CD4-positive, alpha-beta memory T cell (primary cell): ENCODE data around the gene NMUR2. TPM values are rescaled to one million over a fixed set of nuclear protein-coding genes. Genes with fewer than 3 reads are reported as not detected.

ENCODE experiments used
- CTCF ChIA-PET: fragments of 350-600 bp; sonication (Branson Sonifier 250); formaldehyde crosslinking; loops from one replicate; lab custom pipeline; 2021; ENCODE audit warnings: inconsistent platforms; ENCODE audit not compliant: partially characterized antibody; lab: Charles Lee
- POLR2A ChIA-PET: fragments of 350-600 bp; sonication (Branson Sonifier 250); formaldehyde crosslinking; loops from one replicate; lab custom pipeline; 2021; ENCODE audit not compliant: partially characterized antibody; lab: Charles Lee
- DNase-seq, 5 donors: peaks; one replicate each; pipeline versions ENCODE4 v3.0.0 to v3.0.0-alpha.2; 2020 to 2022; ENCODE audit warnings: mixed read lengths in 1 of 5
- H3K27ac ChIP-seq: one replicate; pipeline ENCODE4 v1.7.0; 2013; ENCODE audit warnings: low read depth, low read length
- H3K27me3 ChIP-seq: 2 replicates; pipeline ENCODE4 v1.7.0; 2013; ENCODE audit warnings: mild to moderate bottlenecking, low read length, moderate library complexity; ENCODE audit not compliant: insufficient read depth
- H3K36me3 ChIP-seq: 2 replicates; pipeline ENCODE4 v1.7.0; 2013; ENCODE audit warnings: mild to moderate bottlenecking, low read length, moderate library complexity; ENCODE audit not compliant: insufficient read depth
- H3K4me1 ChIP-seq: 2 replicates; pipeline ENCODE4 v1.7.0; 2013; ENCODE audit warnings: mild to moderate bottlenecking, low read length, moderate library complexity; ENCODE audit not compliant: insufficient read depth
- H3K4me3 ChIP-seq, 2 donors: one replicate each; pipeline ENCODE4 v1.7.0; 2013; ENCODE audit warnings: low read length in 2 of 2, mild to moderate bottlenecking in 1 of 2
- H3K9me3 ChIP-seq, 2 donors: one replicate each; pipeline ENCODE4 v1.7.0; 2013; ENCODE audit warnings: low read length in 2 of 2, control low read depth in 1 of 2; ENCODE audit not compliant: control insufficient read depth in 1 of 2
- H3K27ac Mint-ChIP-seq, 7 donors: one replicate each; pipeline ENCODE4 v1.8.0; 2020 to 2021; ENCODE audit warnings: mixed read lengths in 7 of 7, mild to moderate bottlenecking in 6 of 7, inconsistent platforms in 3 of 7, moderate library complexity in 3 of 7
- H3K27me3 Mint-ChIP-seq, 2 donors: one replicate each; pipeline ENCODE4 v1.8.0; 2020 to 2021; ENCODE audit warnings: mixed read lengths in 2 of 2
- H3K36me3 Mint-ChIP-seq, 2 donors: one replicate each; pipeline ENCODE4 v1.8.0; 2020 to 2021; ENCODE audit warnings: mixed read lengths in 2 of 2, inconsistent platforms in 1 of 2, mild to moderate bottlenecking in 1 of 2
- H3K4me1 Mint-ChIP-seq, 4 donors: one replicate each; pipeline ENCODE4 v1.8.0; 2020 to 2021; ENCODE audit warnings: mixed read lengths in 4 of 4, mild to moderate bottlenecking in 1 of 4
- H3K4me3 Mint-ChIP-seq, 8 donors: one replicate each; pipeline ENCODE4 v1.8.0; 2020 to 2021; ENCODE audit warnings: mixed read lengths in 8 of 8, mild to moderate bottlenecking in 7 of 8, moderate library complexity in 6 of 8, inconsistent platforms in 3 of 8
- H3K9me3 Mint-ChIP-seq, 8 donors: one replicate each; pipeline ENCODE4 v1.8.0; 2020 to 2021; ENCODE audit warnings: mixed read lengths in 8 of 8, mild to moderate bottlenecking in 5 of 8, inconsistent platforms in 3 of 8, moderate library complexity in 1 of 8
- intact Hi-C: fragments of 100-400 bp; cut with micrococcal nuclease; formaldehyde crosslinking; loops from one replicate; pipeline ENCODE4 v1.15.1; 2023
- polyA plus RNA-seq, 2 donors: library from polyadenylated mRNA; unstranded; fragments of 300-500 nt; fragmentation: Illumina TruSeq; gene quantifications; one replicate each; pipeline ENCODE4 v1.2.3, GENCODE V29; 2021
- total RNA-seq, 2 experiments: library from RNA; stranded (reverse); gene quantifications; one replicate each; pipeline ENCODE4 v1.2.3, GENCODE V29; 2021

The NMUR2 gene
- total RNA-seq (not detected), polyA plus RNA-seq (not detected)

- no peaks in the 10 kb centered on the region for H3K9me3 ChIP-seq
- H3K4me1 ChIP-seq, result no peaks in the 10 kb centered on the region
- ChIA-PET POLR2A (no interaction called here), CTCF (no interaction called here)
- no peak within 1 kb of the TSS for H3K27ac ChIP-seq
- H3K36me3 ChIP-seq, result no peaks in the 10 kb centered on the region
- no peaks in the 10 kb centered on the region for H3K27me3 ChIP-seq
- Mint-ChIP-seq H3K4me3 (no peak within 1 kb of the TSS), H3K9me3 (peaks cover 0 to 3% (median 0%) of the 10 kb centered on the region in 8 donors), H3K27ac (no peak within 1 kb of the TSS), H3K4me1 (no peaks in the 10 kb centered on the region), H3K36me3 (no peaks in the 10 kb centered on the region), H3K27me3 (peaks cover 0 to 4% of the 10 kb centered on the region in 2 donors)
- H3K4me3 ChIP-seq, result no peak within 1 kb of the TSS
- DNase-seq, result no peak
- intact Hi-C loops, result no loop called here
Observed at GRCh38 chr5:152405145-152405544, at the start of gene NMUR2. NMUR2 (minus strand) TSS chr5:152405279; CDS start chr5:152405113, 166 bp downstream.

- POLR2A ChIA-PET, result no interaction called here
Observed at GRCh38 chr5:152443935-152444334, 38.9 kb upstream of the NMUR2 start.

GRCh38 chr5:152439791-152440190 lies 34.7 kb upstream of the NMUR2 start:
- no peaks in the 10 kb centered on the region for H3K36me3 ChIP-seq
- H3K27ac Mint-ChIP-seq, result no peak overlapping the region
- POLR2A ChIA-PET, result no interaction called here
- no peaks in the 10 kb centered on the region for H3K36me3 Mint-ChIP-seq
- no peak overlapping the region for H3K27ac ChIP-seq
- H3K4me3 ChIP-seq, result no peak overlapping the region
- intact Hi-C loops, result no loop called here
- H3K9me3 Mint-ChIP-seq, result no peaks in the 10 kb centered on the region
- H3K4me1 ChIP-seq, result no peaks in the 10 kb centered on the region
- peaks cover 1 to 6% of the 10 kb centered on the region in 2 donors for H3K27me3 Mint-ChIP-seq
- H3K27me3 ChIP-seq, result no peaks in the 10 kb centered on the region
- DNase-seq, result no peak
- CTCF ChIA-PET, result no interaction called here
- no peaks in the 10 kb centered on the region for H3K4me1 Mint-ChIP-seq
- no peak overlapping the region for H3K4me3 Mint-ChIP-seq
- H3K9me3 ChIP-seq, result no peaks in the 10 kb centered on the region

More at GRCh38 chr5:152443935-152444334, 38.9 kb upstream of the NMUR2 start:
- no peaks in the 10 kb centered on the region for H3K9me3 Mint-ChIP-seq
- H3K36me3 ChIP-seq, result no peaks in the 10 kb centered on the region
- no peak overlapping the region for H3K4me3 ChIP-seq
- no peaks in the 10 kb centered on the region for H3K4me1 ChIP-seq
- no peaks in the 10 kb centered on the region for H3K36me3 Mint-ChIP-seq
- H3K4me3 Mint-ChIP-seq, result no peak overlapping the region
- H3K4me1 Mint-ChIP-seq, result no peaks in the 10 kb centered on the region
- no peak overlapping the region for H3K27ac Mint-ChIP-seq
- DNase-seq, result no peak
- intact Hi-C loops, result no loop called here
- peaks cover 1 to 2% of the 10 kb centered on the region in 2 donors for H3K27me3 Mint-ChIP-seq
- H3K9me3 ChIP-seq, result no peaks in the 10 kb centered on the region
- H3K27ac ChIP-seq, result no peak overlapping the region
- CTCF ChIA-PET, result no interaction called here
- H3K27me3 ChIP-seq, result no peaks in the 10 kb centered on the region

- H3K9me3 Mint-ChIP-seq, result no peaks in the 10 kb centered on the region
- CTCF ChIA-PET, result no interaction called here
Observed at GRCh38 chr5:152437866-152438265, 32.8 kb upstream of the NMUR2 start.

GRCh38 chr5:152427721-152428120 lies 22.6 kb upstream of the NMUR2 start:
- Histone ChIP-seq H3K27ac (no peak overlapping the region), H3K27me3 (no peaks in the 10 kb centered on the region), H3K36me3 (no peaks in the 10 kb centered on the region), H3K4me3 (no peak overlapping the region), H3K9me3 (no peaks in the 10 kb centered on the region), H3K4me1 (no peaks in the 10 kb centered on the region)
- H3K4me1 Mint-ChIP-seq, result no peaks in the 10 kb centered on the region
- H3K9me3 Mint-ChIP-seq, result no peaks in the 10 kb centered on the region
- H3K27ac Mint-ChIP-seq, result no peak overlapping the region
- H3K36me3 Mint-ChIP-seq, result no peaks in the 10 kb centered on the region
- peaks cover 0 to 3% of the 10 kb centered on the region in 2 donors for H3K27me3 Mint-ChIP-seq
- intact Hi-C loops, result no loop called here
- H3K4me3 Mint-ChIP-seq, result no peak overlapping the region
- no peak for DNase-seq
- POLR2A ChIA-PET, result no interaction called here
- CTCF ChIA-PET, result no interaction called here

More at GRCh38 chr5:152437866-152438265, 32.8 kb upstream of the NMUR2 start:
- no peak overlapping the region for H3K27ac ChIP-seq
- no peak for DNase-seq
- H3K4me1 ChIP-seq, result no peaks in the 10 kb centered on the region
- no peaks in the 10 kb centered on the region for H3K9me3 ChIP-seq
- Mint-ChIP-seq H3K27ac (no peak overlapping the region), H3K27me3 (peaks cover 2 to 6% of the 10 kb centered on the region in 2 donors), H3K36me3 (no peaks in the 10 kb centered on the region), H3K4me3 (no peak overlapping the region), H3K4me1 (no peaks in the 10 kb centered on the region)
- intact Hi-C loops, result no loop called here
- H3K4me3 ChIP-seq, result no peak overlapping the region
- H3K36me3 ChIP-seq, result no peaks in the 10 kb centered on the region
- POLR2A ChIA-PET, result no interaction called here
- no peaks in the 10 kb centered on the region for H3K27me3 ChIP-seq

GRCh38 chr5:152425083-152425482 lies 20.0 kb upstream of the NMUR2 start:
- H3K9me3 ChIP-seq, result no peaks in the 10 kb centered on the region
- ChIA-PET POLR2A (no interaction called here), CTCF (no interaction called here)
- H3K36me3 ChIP-seq, result no peaks in the 10 kb centered on the region
- Mint-ChIP-seq H3K9me3 (no peaks in the 10 kb centered on the region), H3K4me1 (no peaks in the 10 kb centered on the region), H3K4me3 (no peak overlapping the region), H3K36me3 (no peaks in the 10 kb centered on the region), H3K27me3 (peaks cover 0 to 3% of the 10 kb centered on the region in 2 donors), H3K27ac (no peak overlapping the region)
- no peak overlapping the region for H3K27ac ChIP-seq
- H3K27me3 ChIP-seq, result no peaks in the 10 kb centered on the region
- H3K4me3 ChIP-seq, result no peak overlapping the region
- intact Hi-C loops, result no loop called here
- DNase-seq, result no peak
- no peaks in the 10 kb centered on the region for H3K4me1 ChIP-seq

- Mint-ChIP-seq H3K4me1 (no peaks in the 10 kb centered on the region), H3K36me3 (no peaks in the 10 kb centered on the region), H3K27ac (no peak overlapping the region), H3K27me3 (peaks cover 0 to 4% of the 10 kb centered on the region in 2 donors), H3K9me3 (no peaks in the 10 kb centered on the region), H3K4me3 (no peak overlapping the region)
- no peak overlapping the region for H3K4me3 ChIP-seq
- H3K36me3 ChIP-seq, result no peaks in the 10 kb centered on the region
- ChIA-PET POLR2A (no interaction called here), CTCF (no interaction called here)
- H3K9me3 ChIP-seq, result no peaks in the 10 kb centered on the region
- no peaks in the 10 kb centered on the region for H3K4me1 ChIP-seq
- no peak for DNase-seq
- H3K27me3 ChIP-seq, result no peaks in the 10 kb centered on the region
- intact Hi-C loops, result no loop called here
- H3K27ac ChIP-seq, result no peak overlapping the region
Observed at GRCh38 chr5:152424501-152424900, 19.4 kb upstream of the NMUR2 start.

- no peaks in the 10 kb centered on the region for H3K27me3 ChIP-seq
- H3K27ac ChIP-seq, result no peak overlapping the region
- DNase-seq, result no peak
- Mint-ChIP-seq H3K36me3 (no peaks in the 10 kb centered on the region), H3K4me1 (no peaks in the 10 kb centered on the region), H3K27ac (no peak overlapping the region), H3K27me3 (peaks cover 0 to 2% of the 10 kb centered on the region in 2 donors), H3K9me3 (no peaks in the 10 kb centered on the region), H3K4me3 (no peak overlapping the region)
- CTCF ChIA-PET, result no interaction called here
- intact Hi-C loops, result no loop called here
- H3K36me3 ChIP-seq, result no peaks in the 10 kb centered on the region
- H3K4me1 ChIP-seq, result no peaks in the 10 kb centered on the region
- POLR2A ChIA-PET, result no interaction called here
- H3K9me3 ChIP-seq, result no peaks in the 10 kb centered on the region
- no peak overlapping the region for H3K4me3 ChIP-seq
Observed at GRCh38 chr5:152422081-152422480, 17.0 kb upstream of the NMUR2 start.
